ENCODE measurements around the gene ZBTB20. TPM values are rescaled to one million over a fixed set of nuclear protein-coding genes. Genes with fewer than 3 reads are reported as not detected.

ZBTB20 gene
- total RNA-seq, 1 donor, result 32.9 TPM

- DNase-seq (ENCODE audit: insufficient read length, low spot score, missing footprints), result no peak
- no peaks in the 10 kb centered on the region for H3K9me3 ChIP-seq (ENCODE audit: low read depth, low read length)
- no peak overlapping the region for H3K27ac ChIP-seq (ENCODE audit: low read depth, low read length)
- no peak for TF ChIP-seq CTCF (IDR thresholded peaks at IDR 0.05; ENCODE audit: extremely low read depth, low read depth, low read length)
- H3K4me2 ChIP-seq (ENCODE audit: insufficient read depth, low read length), result no peak overlapping the region
- H4K20me1 ChIP-seq (ENCODE audit: insufficient read depth, low read length), result no peaks in the 10 kb centered on the region
- H3K4me1 ChIP-seq (ENCODE audit: insufficient read depth, low read length), result peaks cover 8% of the 10 kb centered on the region
- H3K4me3 ChIP-seq (ENCODE audit: insufficient read depth, low read length), result no peak overlapping the region
- H3K27me3 ChIP-seq (ENCODE audit: insufficient read depth, low read length), result no peaks in the 10 kb centered on the region
- H3K79me2 ChIP-seq (ENCODE audit: insufficient read depth, low read length), result no peaks in the 10 kb centered on the region
- H2AFZ ChIP-seq (ENCODE audit: low read length), result no peak overlapping the region
- no peaks in the 10 kb centered on the region for H3K36me3 ChIP-seq (ENCODE audit: insufficient read depth, low read length)
Measured at GRCh38 chr3:114712728-114713492, 434.2 kb downstream of the ZBTB20 start.

GRCh38 chr3:114711321-114711886 lies 435.7 kb downstream of the ZBTB20 start:
- H3K27me3 ChIP-seq (ENCODE audit: insufficient read depth, low read length), result no peaks in the 10 kb centered on the region
- H3K4me1 ChIP-seq (ENCODE audit: insufficient read depth, low read length), result peaks cover 12% of the 10 kb centered on the region
- no peak for TF ChIP-seq CTCF (IDR thresholded peaks at IDR 0.05; ENCODE audit: extremely low read depth, low read depth, low read length)
- H2AFZ ChIP-seq (ENCODE audit: low read length), result no peak overlapping the region
- no peak overlapping the region for H3K27ac ChIP-seq (ENCODE audit: low read depth, low read length)
- no peaks in the 10 kb centered on the region for H4K20me1 ChIP-seq (ENCODE audit: insufficient read depth, low read length)
- H3K79me2 ChIP-seq (ENCODE audit: insufficient read depth, low read length), result no peaks in the 10 kb centered on the region
- no peak for DNase-seq (ENCODE audit: insufficient read length, low spot score, missing footprints)
- no peaks in the 10 kb centered on the region for H3K36me3 ChIP-seq (ENCODE audit: insufficient read depth, low read length)
- no peaks in the 10 kb centered on the region for H3K9me3 ChIP-seq (ENCODE audit: low read depth, low read length)
- H3K4me2 ChIP-seq (ENCODE audit: insufficient read depth, low read length), result no peak overlapping the region
- no peak overlapping the region for H3K4me3 ChIP-seq (ENCODE audit: insufficient read depth, low read length)

- TF ChIP-seq CTCF (IDR thresholded peaks at IDR 0.05; ENCODE audit: extremely low read depth, low read depth, low read length), result no peak
- DNase-seq (ENCODE audit: insufficient read length, low spot score, missing footprints), result no peak
- Histone ChIP-seq H3K27ac (ENCODE audit: low read depth, low read length) (no peak overlapping the region), H3K27me3 (ENCODE audit: insufficient read depth, low read length) (no peaks in the 10 kb centered on the region), H3K4me2 (ENCODE audit: insufficient read depth, low read length) (no peak overlapping the region), H3K4me3 (ENCODE audit: insufficient read depth, low read length) (no peak overlapping the region), H4K20me1 (ENCODE audit: insufficient read depth, low read length) (no peaks in the 10 kb centered on the region), H2AFZ (ENCODE audit: low read length) (no peak overlapping the region), H3K4me1 (ENCODE audit: insufficient read depth, low read length) (peaks cover 12% of the 10 kb centered on the region), H3K36me3 (ENCODE audit: insufficient read depth, low read length) (no peaks in the 10 kb centered on the region), H3K79me2 (ENCODE audit: insufficient read depth, low read length) (no peaks in the 10 kb centered on the region), H3K9me3 (ENCODE audit: low read depth, low read length) (no peaks in the 10 kb centered on the region)
Measured at GRCh38 chr3:114709102-114709501, 438.0 kb downstream of the ZBTB20 start.

- H3K4me1 ChIP-seq (ENCODE audit: insufficient read depth, low read length), result peaks cover 12% of the 10 kb centered on the region
- no peaks in the 10 kb centered on the region for H4K20me1 ChIP-seq (ENCODE audit: insufficient read depth, low read length)
- no peak overlapping the region for H3K27ac ChIP-seq (ENCODE audit: low read depth, low read length)
- no peak overlapping the region for H3K4me3 ChIP-seq (ENCODE audit: insufficient read depth, low read length)
- H3K27me3 ChIP-seq (ENCODE audit: insufficient read depth, low read length), result no peaks in the 10 kb centered on the region
- no peaks in the 10 kb centered on the region for H3K9me3 ChIP-seq (ENCODE audit: low read depth, low read length)
- TF ChIP-seq CTCF (IDR thresholded peaks at IDR 0.05; ENCODE audit: extremely low read depth, low read depth, low read length), result no peak
- H3K79me2 ChIP-seq (ENCODE audit: insufficient read depth, low read length), result no peaks in the 10 kb centered on the region
- H3K36me3 ChIP-seq (ENCODE audit: insufficient read depth, low read length), result no peaks in the 10 kb centered on the region
- DNase-seq (ENCODE audit: insufficient read length, low spot score, missing footprints), result no peak
- H3K4me2 ChIP-seq (ENCODE audit: insufficient read depth, low read length), result no peak overlapping the region
- H2AFZ ChIP-seq (ENCODE audit: low read length), result no peak overlapping the region
Measured at GRCh38 chr3:114707252-114707860, 439.7 kb downstream of the ZBTB20 start.
